Vagina (tissue), 2 donors: ENCODE measurements around the gene USP40. TPM values are rescaled to one million over a fixed set of nuclear protein-coding genes. Genes with fewer than 3 reads are reported as not detected.
A peak's percentile ranks its signal among the peaks of the same experiment; 100 is the strongest.

Experiments used
- DNase-seq, 2 donors: peaks; one replicate each; pipeline ENCODE4 v3.0.0-alpha.2; 2017; ENCODE audit errors: extremely low spot score in 2 of 2
- H3K27ac ChIP-seq: fragments of 200-600 bp; sonication (generic); one replicate; pipeline ENCODE4 v1.5.1; 2019
- H3K27me3 ChIP-seq: fragments of 200-600 bp; sonication (generic); one replicate; pipeline ENCODE4 v1.5.1; 2019
- H3K36me3 ChIP-seq, 2 donors: fragments of 200-600 bp; sonication (generic); one replicate each; pipeline ENCODE4 v1.5.1; 2017 to 2019
- H3K4me1 ChIP-seq: fragments of 200-600 bp; sonication (generic); one replicate; pipeline ENCODE4 v1.5.1; 2019
- H3K4me3 ChIP-seq, 2 donors: fragments of 200-600 bp; sonication (generic); 1 replicate in 1 of 2; 2 replicates in 1 of 2; pipeline ENCODE4 v1.5.1; 2016 to 2019
- H3K9me3 ChIP-seq: fragments of 200-600 bp; sonication (generic); one replicate; pipeline ENCODE4 v1.5.1; 2019
- CTCF ChIP-seq, 3 experiments: fragments of 450-650 bp in 2 of 3; fragments of 200-600 bp in 1 of 3; sonication (generic) in 1 of 3; IDR thresholded peaks; one replicate each; pipeline ENCODE4 v1.5.1; 2017 to 2019; ENCODE audit warnings: antibody characterized with exemption in 3 of 3, mild to moderate bottlenecking in 2 of 3, moderate library complexity in 2 of 3
- POLR2A ChIP-seq, 2 donors: fragments of 450-650 bp; IDR thresholded peaks; one replicate each; pipeline ENCODE4 v1.6.1; 2017; ENCODE audit warnings: antibody characterized with exemption in 2 of 2, mild to moderate bottlenecking in 2 of 2, moderate library complexity in 2 of 2
- POLR2AphosphoS5 ChIP-seq, 2 donors: sonication (generic); formaldehyde crosslinking; IDR thresholded peaks; one replicate each; pipeline ENCODE4 v1.9.0; 2017; ENCODE audit warnings: antibody characterized with exemption in 2 of 2, mild to moderate bottlenecking in 2 of 2, low read depth in 1 of 2; ENCODE audit not compliant: insufficient read depth in 1 of 2
- intact Hi-C: fragments of 100-400 bp; cut with DNase I; formaldehyde crosslinking; loops from one replicate; pipeline ENCODE4 v1.15.1; 2023
- total RNA-seq: library from RNA; depleted of rRNA; stranded (reverse); fragments of >200 nt; gene quantifications from one replicate; pipeline ENCODE4 v1.2.3, GENCODE V29; 2016

USP40 gene
- total RNA-seq, 1 donor from 2014 or later, result 50.1 TPM

- TF ChIP-seq POLR2A (IDR thresholded peaks at IDR 0.05) (no peak), CTCF (IDR thresholded peaks at IDR 0.05) (peak; percentile 63 to 82 (median 63))
- Histone ChIP-seq H3K36me3 (peaks cover 0 to 15% of the 10 kb centered on the region in 2 donors), H3K4me1 (no peaks in the 10 kb centered on the region), H3K4me3 (no peak overlapping the region), H3K9me3 (no peaks in the 10 kb centered on the region), H3K27me3 (no peaks in the 10 kb centered on the region), H3K27ac (no peak overlapping the region)
- intact Hi-C loops, result loop anchor here (2.0 kb wide), 1 partner anchor 89 kb away; the partner anchor contains the start of gene DGKD
- DNase-seq, result no peak
Observed at GRCh38 chr2:233443511-233444183, 122.9 kb downstream of the USP40 start.

GRCh38 chr2:233442028-233442310 is 124.6 kb downstream of the USP40 start:
- H3K9me3 ChIP-seq, result no peaks in the 10 kb centered on the region
- TF ChIP-seq POLR2A (IDR thresholded peaks at IDR 0.05) (no peak), CTCF (IDR thresholded peaks at IDR 0.05) (no peak), POLR2AphosphoS5 (IDR thresholded peaks at IDR 0.05; ENCODE audit: insufficient read depth in 1 of 2, low read depth in 1 of 2) (no peak)
- no peak overlapping the region for H3K27ac ChIP-seq
- no peak overlapping the region for H3K4me3 ChIP-seq
- no peaks in the 10 kb centered on the region for H3K4me1 ChIP-seq
- H3K27me3 ChIP-seq, result no peaks in the 10 kb centered on the region
- H3K36me3 ChIP-seq, result peaks cover 0 to 22% of the 10 kb centered on the region in 2 donors
- DNase-seq, result no peak
- intact Hi-C loops, result loop anchor here (2.0 kb wide), 1 partner anchor 87 kb away; the partner anchor contains the start of gene DGKD

- Histone ChIP-seq H3K27ac (no peak overlapping the region), H3K9me3 (no peaks in the 10 kb centered on the region), H3K27me3 (no peaks in the 10 kb centered on the region), H3K36me3 (peaks cover 0 to 25% of the 10 kb centered on the region in 2 donors), H3K4me3 (no peak overlapping the region), H3K4me1 (no peaks in the 10 kb centered on the region)
- TF ChIP-seq POLR2AphosphoS5 (IDR thresholded peaks at IDR 0.05; ENCODE audit: insufficient read depth in 1 of 2, low read depth in 1 of 2) (no peak), POLR2A (IDR thresholded peaks at IDR 0.05) (no peak), CTCF (IDR thresholded peaks at IDR 0.05) (no peak)
- no peak for DNase-seq
- intact Hi-C loops, result loop anchor here (2.0 kb wide), 1 partner anchor 87 kb away; the partner anchor contains the start of gene DGKD
Observed at GRCh38 chr2:233441161-233442027, 125.2 kb downstream of the USP40 start.

- Histone ChIP-seq H3K4me1 (no peaks in the 10 kb centered on the region), H3K4me3 (no peak overlapping the region)
Observed at GRCh38 chr2:233440714-233441113, 125.9 kb downstream of the USP40 start.

More at GRCh38 chr2:233440714-233441113, 125.9 kb downstream of the USP40 start:
- Histone ChIP-seq H3K36me3 (peaks cover 0 to 27% of the 10 kb centered on the region in 2 donors), H3K9me3 (no peaks in the 10 kb centered on the region), H3K27ac (no peak overlapping the region), H3K27me3 (no peaks in the 10 kb centered on the region)
- DNase-seq, result no peak
- TF ChIP-seq POLR2AphosphoS5 (IDR thresholded peaks at IDR 0.05; ENCODE audit: insufficient read depth in 1 of 2, low read depth in 1 of 2), result no peak
- TF ChIP-seq CTCF (IDR thresholded peaks at IDR 0.05), result no peak
- no peak for TF ChIP-seq POLR2A (IDR thresholded peaks at IDR 0.05)
- intact Hi-C loops, result no loop called here
